A549 (cell line): ENCODE measurements around the gene KRTAP4-2. TPM values are rescaled to one million over a fixed set of nuclear protein-coding genes. Genes with fewer than 3 reads are reported as not detected.
A peak's percentile ranks its signal among the peaks of the same experiment; 100 is the strongest.
"Not testable (repeated sequence)": the region's sequence is repeated elsewhere in the genome, so short reads cannot be mapped to it uniquely, and the experiment has no call there.

Experiments
- ATAC-seq, 2 experiments: fragments of 200-7000 bp in 1 of 2; fragments of >200 bp in 1 of 2; cut with Nextera tagmentation in 1 of 2; cut with Tn5 transposase in 1 of 2; 3 replicates each; pipeline versions ENCODE4 v1.8.0 to v1.9.1; 2018 to 2020; ENCODE audit warnings: mild to moderate bottlenecking in 1 of 2, moderate library complexity in 1 of 2
- CTCF ChIA-PET: fragments of 300-600 bp; sonication (Branson Sonifier 250); formaldehyde crosslinking; extraction: SDS; loops from one replicate; lab custom pipeline; 2021; ENCODE audit warnings: antibody characterized with exemption, inconsistent platforms; lab: Yijun Ruan, JAX
- POLR2A ChIA-PET: fragments of 350-600 bp; formaldehyde crosslinking; extraction: SDS; loops from one replicate; lab custom pipeline; 2021; ENCODE audit warnings: antibody characterized with exemption, inconsistent platforms; lab: Yijun Ruan, JAX
- DNase-seq, 2 experiments: peaks; one replicate each; pipeline versions ENCODE4 v3.0.0 to v3.0.0-alpha.2; 2011 to 2016; ENCODE audit warnings: low read depth in 1 of 2, low spot score in 1 of 2
- FAIRE-seq: peaks from 2 replicates; lab custom pipeline; 2011; peaks lifted over from hg19 to GRCh38; lab: Jason Lieb, UNC
- H3K27ac ChIP-seq, 2 experiments: fragments of >200 bp; sonication (Bioruptor Twin); formaldehyde crosslinking; 3 replicates each; pipeline ENCODE4 v1.5.1; 2016 to 2017
- H3K4me1 ChIP-seq: fragments of >200 bp; sonication (Bioruptor Twin); formaldehyde crosslinking; 3 replicates; pipeline ENCODE4 v1.6.1; 2016
- H3K4me2 ChIP-seq: fragments of >200 bp; sonication (Bioruptor Twin); formaldehyde crosslinking; 3 replicates; pipeline ENCODE4 v1.6.1; 2016
- H3K4me3 ChIP-seq: fragments of >200 bp; sonication (Bioruptor Twin); formaldehyde crosslinking; 3 replicates; pipeline ENCODE4 v1.5.1; 2016
- H3K9me3 ChIP-seq: fragments of >200 bp; sonication (Bioruptor Twin); formaldehyde crosslinking; 3 replicates; pipeline ENCODE4 v1.6.1; 2016
- BCL3 ChIP-seq: fragments of >200 bp; sonication (Bioruptor Twin); formaldehyde crosslinking; IDR thresholded peaks from 3 replicates; pipeline ENCODE4 v1.6.1; 2016
- BHLHE40 ChIP-seq: IDR thresholded peaks from 2 replicates; pipeline ENCODE4 v1.6.1; 2012; ENCODE audit warnings: low read depth, low read length, inconsistent platforms
- CEBPB ChIP-seq, 2 experiments: fragments of >200 bp in 1 of 2; sonication (Bioruptor Twin) in 1 of 2; formaldehyde crosslinking in 1 of 2; IDR thresholded peaks; 2 replicates each; pipeline ENCODE4 v1.6.1; 2012 to 2016
- CHD2 ChIP-seq: fragments of 150-350 bp; IDR thresholded peaks from 2 replicates; pipeline ENCODE4 v1.6.1; 2014; ENCODE audit warnings: low read length; ENCODE audit not compliant: partially characterized antibody
- EHF ChIP-seq: fragments of 250-450 bp; sonication (Bioruptor Pico); IDR thresholded peaks from 2 replicates; pipeline ENCODE4 v1.5.0; 2020; ENCODE audit warnings: mild to moderate bottlenecking
- FOSL2 ChIP-seq, 2 experiments: fragments of 450-650 bp in 1 of 2; fragments of >200 bp in 1 of 2; sonication (Bioruptor Twin) in 1 of 2; formaldehyde crosslinking; IDR thresholded peaks; 2 replicates each; pipeline versions ENCODE4 v1.5.0 to v1.6.1; 2016 to 2020; ENCODE audit warnings: mild to moderate bottlenecking in 1 of 2, moderate library complexity in 1 of 2
- GATA3 ChIP-seq: IDR thresholded peaks from 2 replicates; pipeline ENCODE4 v1.6.1; 2012; ENCODE audit warnings: borderline replicate concordance
- JUNB ChIP-seq: fragments of >200 bp; sonication (Bioruptor Twin); formaldehyde crosslinking; IDR thresholded peaks from 2 replicates; pipeline ENCODE4 v1.6.1; 2016
- MAFK ChIP-seq: fragments of 450-650 bp; IDR thresholded peaks from 2 replicates; pipeline ENCODE4 v1.6.1; 2014; ENCODE audit not compliant: partially characterized antibody
- MYC ChIP-seq: IDR thresholded peaks from 2 replicates; pipeline ENCODE4 v1.6.1; 2012; ENCODE audit warnings: mild to moderate bottlenecking, inconsistent platforms, low read length, improper control_type of control experiment, borderline replicate concordance
- NPAS2 ChIP-seq: fragments of 250-450 bp; sonication (Bioruptor Pico); IDR thresholded peaks from 2 replicates; pipeline ENCODE4 v1.8.0; 2022; ENCODE audit warnings: mild to moderate bottlenecking, moderate library complexity, borderline replicate concordance
- POLR2A ChIP-seq: IDR thresholded peaks from 2 replicates; pipeline ENCODE4 v1.6.1; 2012; ENCODE audit warnings: mild to moderate bottlenecking, low read length
- POLR2AphosphoS2 ChIP-seq: conservative IDR thresholded peaks from 2 replicates; pipeline ENCODE4 v1.6.1; 2012; ENCODE audit warnings: low read length, improper control_type of control experiment, inconsistent platforms
- RAD21 ChIP-seq, 2 experiments: fragments of >200 bp in 1 of 2; sonication (Bioruptor Twin) in 1 of 2; formaldehyde crosslinking in 1 of 2; IDR thresholded peaks in 1 of 2; conservative IDR thresholded peaks in 1 of 2; 2 replicates in 1 of 2; 3 replicates in 1 of 2; pipeline ENCODE4 v1.6.1; 2012 to 2018; ENCODE audit warnings: inconsistent platforms in 1 of 2
- RARB ChIP-seq: fragments of 250-450 bp; sonication (Bioruptor Pico); IDR thresholded peaks from 2 replicates; pipeline ENCODE4 v1.8.0; 2021; ENCODE audit warnings: mild to moderate bottlenecking, moderate library complexity
- RCOR1 ChIP-seq: fragments of 150-350 bp; IDR thresholded peaks from 2 replicates; pipeline ENCODE4 v1.6.1; 2014; ENCODE audit warnings: antibody characterized with exemption, low read length, low read depth
- RFX5 ChIP-seq: fragments of 450-650 bp; IDR thresholded peaks from 2 replicates; pipeline ENCODE4 v1.7.1; 2014; ENCODE audit warnings: antibody characterized with exemption, mild to moderate bottlenecking, moderate library complexity
- RNF2 ChIP-seq: fragments of 200-600 bp; sonication (generic); IDR thresholded peaks from 2 replicates; pipeline ENCODE4 v1.6.1; 2016; ENCODE audit warnings: low read depth, mild to moderate bottlenecking, antibody characterized with exemption, moderate library complexity, borderline replicate concordance
- SMC3 ChIP-seq: fragments of >200 bp; sonication (Bioruptor Twin); formaldehyde crosslinking; IDR thresholded peaks from 3 replicates; pipeline ENCODE4 v1.6.1; 2018; ENCODE audit warnings: inconsistent platforms
- SREBF2 ChIP-seq: fragments of 450-650 bp; IDR thresholded peaks from 2 replicates; pipeline ENCODE4 v1.6.1; 2014; ENCODE audit warnings: mild to moderate bottlenecking, moderate library complexity
- TP53 ChIP-seq: fragments of 250-450 bp; sonication (Bioruptor Pico); IDR thresholded peaks from 2 replicates; pipeline ENCODE4 v1.5.0; 2021; ENCODE audit warnings: mild to moderate bottlenecking, moderate library complexity
- ZSCAN20 ChIP-seq: fragments of 250-450 bp; sonication (Bioruptor Pico); IDR thresholded peaks from 2 replicates; pipeline ENCODE4 v1.8.0; 2022; ENCODE audit warnings: mild to moderate bottlenecking, moderate library complexity
- WGBS: methylation state at CpG from one replicate; pipeline ENCODE4 v1.1.6; 2017; ENCODE audit errors: missing lambda C conversion rate; 5-methylcytosine and 5-hydroxymethylcytosine counted together
- polyA plus RNA-seq, 4 experiments: library from polyadenylated mRNA; depleted of rRNA in 3 of 4; stranded (reverse); fragments of >200 nt; fragmentation: RNase III in 1 of 4; extraction: RNeasy Plus Mini Kit Qiagen cat#74134 plus additional on column Dnase treatment in 1 of 4; gene quantifications; 2 replicates in 3 of 4; 3 replicates in 1 of 4; pipeline ENCODE4 v1.2.3, GENCODE V29; 2011 to 2017
- TF ChIP-seq, protein P1 (sequence below): IDR thresholded peaks from 2 replicates; pipeline ENCODE4 v1.6.1; 2012; ENCODE audit warnings: low read depth, borderline replicate concordance
- TF ChIP-seq, protein P2 (sequence below): IDR thresholded peaks from 2 replicates; pipeline ENCODE4 v1.6.1; 2012
- TF ChIP-seq, protein P3 (sequence below): fragments of 450-650 bp; IDR thresholded peaks from 2 replicates; pipeline ENCODE4 v1.6.1; 2014; ENCODE audit warnings: antibody characterized with exemption

The KRTAP4-2 gene
- polyA plus RNA-seq, 2 of the 4 experiments (the other 2 are of a cell fraction): not detected

DNA sequence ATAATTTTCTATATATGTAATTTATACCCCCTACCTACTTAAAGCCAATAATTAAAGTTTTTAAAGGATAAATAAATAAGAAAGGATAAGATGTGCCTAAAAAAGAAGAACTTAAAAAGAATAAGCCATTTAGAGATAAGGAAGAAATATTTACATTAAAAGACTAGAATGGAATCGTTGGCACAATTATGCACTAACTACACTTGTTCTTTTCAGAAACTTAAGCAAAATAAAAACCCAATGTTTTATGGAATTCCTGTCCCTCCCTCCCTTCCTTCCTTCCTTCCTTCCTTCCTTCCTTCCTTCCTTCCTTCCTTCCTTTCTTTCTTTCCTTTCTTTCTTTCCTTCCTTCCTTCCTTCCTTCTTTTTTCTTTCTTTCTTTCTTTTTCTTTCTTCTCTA lies 33.2 kb downstream of the KRTAP4-2 start:
- Histone ChIP-seq H3K4me3 (no peak overlapping the region), H3K9me3 (peaks cover 35% of the 10 kb centered on the region), H3K4me2 (no peak overlapping the region), H3K4me1 (no peaks in the 10 kb centered on the region), H3K27ac (no peak overlapping the region)
- ATAC-seq: no peak
- no peak for DNase-seq
- FAIRE-seq: no peak
- CTCF ChIA-PET: no interaction called here
- WGBS: 61% methylated on average over 1 of the region's 1 CpG
- POLR2A ChIA-PET: no interaction called here
- TF ChIP-seq RAD21 (conservative IDR thresholded peaks at IDR 0.05 in 1 of 2, IDR thresholded peaks at IDR 0.05 in 1 of 2): no peak
- no peak for TF ChIP-seq RNF2
- TF ChIP-seq RARB (CRISPR knock-in tag): no peak
- no peak for TF ChIP-seq MYC
- TF ChIP-seq SREBF2: no peak
- TF ChIP-seq CHD2: no peak
- TF ChIP-seq, protein P1, sequence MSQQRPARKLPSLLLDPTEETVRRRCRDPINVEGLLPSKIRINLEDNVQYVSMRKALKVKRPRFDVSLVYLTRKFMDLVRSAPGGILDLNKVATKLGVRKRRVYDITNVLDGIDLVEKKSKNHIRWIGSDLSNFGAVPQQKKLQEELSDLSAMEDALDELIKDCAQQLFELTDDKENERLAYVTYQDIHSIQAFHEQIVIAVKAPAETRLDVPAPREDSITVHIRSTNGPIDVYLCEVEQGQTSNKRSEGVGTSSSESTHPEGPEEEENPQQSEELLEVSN: no peak
- TF ChIP-seq BHLHE40: no peak
- TF ChIP-seq ZSCAN20 (CRISPR knock-in tag): no peak
- TF ChIP-seq BCL3: no peak
- no peak for TF ChIP-seq GATA3
- TF ChIP-seq MAFK: no peak
- TF ChIP-seq, protein P2, sequence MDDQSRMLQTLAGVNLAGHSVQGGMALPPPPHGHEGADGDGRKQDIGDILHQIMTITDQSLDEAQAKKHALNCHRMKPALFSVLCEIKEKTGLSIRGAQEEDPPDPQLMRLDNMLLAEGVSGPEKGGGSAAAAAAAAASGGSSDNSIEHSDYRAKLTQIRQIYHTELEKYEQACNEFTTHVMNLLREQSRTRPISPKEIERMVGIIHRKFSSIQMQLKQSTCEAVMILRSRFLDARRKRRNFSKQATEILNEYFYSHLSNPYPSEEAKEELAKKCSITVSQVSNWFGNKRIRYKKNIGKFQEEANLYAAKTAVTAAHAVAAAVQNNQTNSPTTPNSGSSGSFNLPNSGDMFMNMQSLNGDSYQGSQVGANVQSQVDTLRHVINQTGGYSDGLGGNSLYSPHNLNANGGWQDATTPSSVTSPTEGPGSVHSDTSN: no peak
- TF ChIP-seq RCOR1: no peak

- CTCF ChIA-PET: no interaction called here
- no peak for ATAC-seq
These were observed 36.7 kb downstream of the KRTAP4-2 start for GRCh38 chr17:41141361-41141760.

GRCh38 chr17:41140360-41141131 lies 37.5 kb downstream of the KRTAP4-2 start, which contains the start of gene KRTAP4-6:
KRTAP4-6 (minus strand) TSS chr17:41140544; CDS start chr17:41140487, 57 bp downstream.
- H3K4me1 ChIP-seq: no peaks in the 10 kb centered on the region
- ChIA-PET CTCF (interaction anchor here (0.6 kb wide), 1 partner anchor 11 kb away, joined by 3 read pairs; no protein-coding TSS in a partner anchor), POLR2A (no interaction called here)
- TF ChIP-seq, protein P3, sequence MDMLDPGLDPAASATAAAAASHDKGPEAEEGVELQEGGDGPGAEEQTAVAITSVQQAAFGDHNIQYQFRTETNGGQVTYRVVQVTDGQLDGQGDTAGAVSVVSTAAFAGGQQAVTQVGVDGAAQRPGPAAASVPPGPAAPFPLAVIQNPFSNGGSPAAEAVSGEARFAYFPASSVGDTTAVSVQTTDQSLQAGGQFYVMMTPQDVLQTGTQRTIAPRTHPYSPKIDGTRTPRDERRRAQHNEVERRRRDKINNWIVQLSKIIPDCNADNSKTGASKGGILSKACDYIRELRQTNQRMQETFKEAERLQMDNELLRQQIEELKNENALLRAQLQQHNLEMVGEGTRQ: peak; percentile 86
- TF ChIP-seq FOSL2 (IDR thresholded peaks at IDR 0.05) (no peak), FOSL2 (CRISPR knock-in tag; IDR thresholded peaks at IDR 0.05) (peak; percentile 39; the same call in 1 of the 2 replicates), MYC (no peak), POLR2A (no peak)
- ATAC-seq (no peak), FAIRE-seq (no peak), DNase-seq (peak in 1 of 2 experiments; percentile 46)
- no peak within 1 kb of the TSS for H3K27ac ChIP-seq
- H3K9me3 ChIP-seq: peaks cover 38% of the 10 kb centered on the region
- WGBS: 60% methylated on average over 6 of the region's 6 CpGs
- H3K4me2 ChIP-seq: no peak within 1 kb of the TSS
- H3K4me3 ChIP-seq: no peak within 1 kb of the TSS

More at GRCh38 chr17:41141361-41141760, 36.7 kb downstream of the KRTAP4-2 start:
- DNase-seq: no peak
- H3K4me1 ChIP-seq: no peaks in the 10 kb centered on the region
- no peak overlapping the region for H3K27ac ChIP-seq
- peaks cover 38% of the 10 kb centered on the region for H3K9me3 ChIP-seq
- no peak overlapping the region for H3K4me2 ChIP-seq
- POLR2A ChIA-PET: no interaction called here
- no peak for TF ChIP-seq RFX5
- no peak for TF ChIP-seq SMC3
- no peak for TF ChIP-seq EHF (CRISPR knock-in tag)
- TF ChIP-seq NPAS2: no peak
- no peak for TF ChIP-seq TP53
- TF ChIP-seq MAFK: no peak
- TF ChIP-seq CEBPB (IDR thresholded peaks at IDR 0.05): no peak
- TF ChIP-seq JUNB: no peak
- TF ChIP-seq POLR2AphosphoS2: no peak
- FAIRE-seq: no peak
- H3K4me3 ChIP-seq: no peak overlapping the region

- WGBS: 68% methylated on average over 11 of the region's 12 CpGs
- DNase-seq, H3K27ac ChIP-seq, H3K4me3 ChIP-seq, FAIRE-seq, H3K4me1 ChIP-seq, ATAC-seq, H3K4me2 ChIP-seq, POLR2A ChIA-PET: not testable (repeated sequence)
- peaks cover 38% of the 10 kb centered on the region for H3K9me3 ChIP-seq
- CTCF ChIA-PET: interaction anchor here (0.6 to 0.7 kb wide), 2 partner anchors 10 to 262 kb away, joined by 3 read pairs; no protein-coding TSS in a partner anchor
These were observed 38.2 kb downstream of the KRTAP4-2 start for GRCh38 chr17:41139865-41140264.
